GM23338 (cell line): ENCODE data around the gene SORCS2.

Experiments
- CTCF ChIP-seq, 2 experiments: fragments of 200-600 bp in 1 of 2; sonication (generic) in 1 of 2; conservative IDR thresholded peaks; 2 replicates each; pipeline versions ENCODE4 v1.5.1 to v1.6.1; 2016 to 2017; ENCODE audit warnings: antibody characterized with exemption in 2 of 2, low read depth in 2 of 2, mild to moderate bottlenecking in 2 of 2, moderate library complexity in 1 of 2
- EZH2 ChIP-seq: fragments of 200-600 bp; sonication (generic); IDR thresholded peaks from one replicate; pipeline ENCODE4 v1.8.0; 2017; ENCODE audit warnings: antibody characterized with exemption, mild to moderate bottlenecking, low read depth; ENCODE audit not compliant: unreplicated experiment
- NANOG ChIP-seq: IDR thresholded peaks from 2 replicates; pipeline ENCODE4 v1.6.1; 2016; ENCODE audit warnings: antibody characterized with exemption, borderline replicate concordance
- POLR2AphosphoS5 ChIP-seq: IDR thresholded peaks from 2 replicates; pipeline ENCODE4 v1.6.1; 2016; ENCODE audit warnings: antibody characterized with exemption, low read depth
- REST ChIP-seq: IDR thresholded peaks from one replicate; pipeline ENCODE4 v1.6.1; 2018; ENCODE audit warnings: antibody characterized with exemption; ENCODE audit not compliant: unreplicated experiment
- TF ChIP-seq, protein P1 (sequence below): IDR thresholded peaks from 2 replicates; pipeline ENCODE4 v1.6.1; 2016; ENCODE audit warnings: antibody characterized with exemption

DNA sequence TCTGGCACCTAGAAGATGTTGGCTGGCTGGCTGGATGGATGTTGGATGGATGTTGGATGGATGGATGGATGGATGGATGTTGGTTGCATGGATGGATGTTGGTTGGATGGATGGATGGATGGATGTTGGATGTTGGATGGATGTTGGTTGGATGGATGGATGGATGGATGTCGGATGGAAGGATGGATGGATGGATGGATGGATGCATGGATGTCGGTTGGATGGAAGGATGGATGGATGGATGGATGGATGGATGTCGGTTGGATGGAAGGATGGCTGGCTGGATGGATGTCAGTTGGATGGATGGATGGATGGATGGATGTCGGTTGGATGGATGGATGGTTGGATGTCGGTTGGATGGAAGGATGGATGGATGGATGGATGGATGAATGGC is 145.7 kb downstream of the SORCS2 start:
- TF ChIP-seq POLR2AphosphoS5 (no peak), NANOG (no peak), CTCF (conservative IDR thresholded peaks at IDR 0.05; ENCODE audit: low read depth in 2 of 2) (no peak), EZH2 (no peak), REST (no peak)
- TF ChIP-seq, protein P1, sequence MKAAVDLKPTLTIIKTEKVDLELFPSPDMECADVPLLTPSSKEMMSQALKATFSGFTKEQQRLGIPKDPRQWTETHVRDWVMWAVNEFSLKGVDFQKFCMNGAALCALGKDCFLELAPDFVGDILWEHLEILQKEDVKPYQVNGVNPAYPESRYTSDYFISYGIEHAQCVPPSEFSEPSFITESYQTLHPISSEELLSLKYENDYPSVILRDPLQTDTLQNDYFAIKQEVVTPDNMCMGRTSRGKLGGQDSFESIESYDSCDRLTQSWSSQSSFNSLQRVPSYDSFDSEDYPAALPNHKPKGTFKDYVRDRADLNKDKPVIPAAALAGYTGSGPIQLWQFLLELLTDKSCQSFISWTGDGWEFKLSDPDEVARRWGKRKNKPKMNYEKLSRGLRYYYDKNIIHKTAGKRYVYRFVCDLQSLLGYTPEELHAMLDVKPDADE = no peak
